HG03196 (cell line): ENCODE measurements around the gene GRID1.
"Not testable (repeated sequence)": the region's sequence is repeated elsewhere in the genome, so short reads cannot be mapped to it uniquely, and the experiment has no call there.

ENCODE experiments used
- ATAC-seq: cut with Tn5 transposase; IDR thresholded peaks from one replicate; pipeline ENCODE4 v1.9.1; 2021; ENCODE audit not compliant: unreplicated experiment

The GRID1 gene

DNA sequence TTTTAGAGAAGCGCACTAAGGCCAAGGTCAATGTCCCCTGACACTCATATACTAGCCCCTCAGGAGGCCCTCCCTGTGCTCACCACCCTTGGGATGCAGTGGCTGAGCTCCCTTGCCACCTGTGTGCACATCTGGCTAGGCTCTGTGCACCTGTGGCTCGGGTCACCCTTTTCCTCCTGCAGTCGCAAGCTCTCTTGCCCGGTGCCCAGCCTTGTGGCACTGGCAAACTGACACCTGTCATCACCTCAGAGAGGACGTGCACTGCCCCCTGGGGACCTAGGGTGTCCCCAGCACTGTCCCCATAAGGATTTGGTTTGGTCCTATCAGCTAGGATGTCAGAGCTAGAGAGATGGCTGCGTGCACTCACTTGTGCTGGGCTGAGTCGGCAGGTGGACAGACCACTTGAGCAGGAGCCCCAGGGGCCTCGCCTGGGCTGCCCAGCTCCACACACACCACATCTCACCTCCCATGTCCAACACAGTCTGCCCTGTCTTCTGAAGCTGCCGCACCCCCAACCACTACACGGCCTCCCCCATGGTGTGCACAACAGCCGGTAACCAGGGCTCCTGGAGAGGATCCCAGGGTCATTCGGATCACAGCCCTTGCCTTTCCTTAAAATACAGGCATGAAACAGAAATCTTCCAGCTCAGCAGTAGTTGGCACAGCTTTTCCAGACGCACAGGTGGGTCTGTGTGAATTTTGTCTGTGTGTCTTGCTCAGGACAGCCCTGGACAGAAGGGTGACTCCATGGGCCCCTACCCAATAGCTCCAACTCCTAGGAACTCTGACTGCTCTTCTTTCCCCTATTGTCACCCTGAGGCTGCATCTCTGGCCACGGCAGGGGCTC lies 111.0 kb downstream of the GRID1 start:
- no peak for ATAC-seq

DNA sequence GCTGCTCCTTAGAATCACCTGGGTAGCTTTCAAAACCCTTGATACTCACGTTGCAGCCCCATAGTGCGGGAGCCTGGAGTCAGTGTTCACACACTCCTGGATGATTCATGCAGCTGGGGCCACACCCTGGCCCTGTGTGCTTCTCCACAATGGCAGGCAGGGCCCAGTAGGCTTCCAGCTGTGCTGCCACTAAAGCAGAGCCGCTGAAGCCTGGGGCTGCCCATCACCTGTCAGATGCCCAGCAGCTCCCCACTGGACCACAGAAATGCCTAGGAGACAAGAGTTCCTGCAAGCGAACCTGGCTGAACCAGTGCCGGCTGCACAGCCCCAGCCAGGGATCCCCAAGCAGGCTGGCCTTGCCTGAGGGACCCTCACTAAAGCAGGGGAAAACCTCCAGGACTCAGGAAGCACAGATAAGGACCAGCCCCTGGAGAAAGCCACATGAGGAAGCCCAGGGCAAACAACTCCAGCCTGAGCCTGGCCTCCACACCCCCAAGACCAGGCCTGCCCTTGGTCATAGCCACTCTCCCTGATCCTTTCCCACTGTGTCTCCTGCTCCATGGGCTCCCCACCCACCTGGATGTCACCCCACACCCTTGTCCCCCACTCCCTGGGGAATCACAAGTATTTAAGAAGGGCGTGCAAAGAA lies 111.9 kb downstream of the GRID1 start:
- no peak for ATAC-seq

DNA sequence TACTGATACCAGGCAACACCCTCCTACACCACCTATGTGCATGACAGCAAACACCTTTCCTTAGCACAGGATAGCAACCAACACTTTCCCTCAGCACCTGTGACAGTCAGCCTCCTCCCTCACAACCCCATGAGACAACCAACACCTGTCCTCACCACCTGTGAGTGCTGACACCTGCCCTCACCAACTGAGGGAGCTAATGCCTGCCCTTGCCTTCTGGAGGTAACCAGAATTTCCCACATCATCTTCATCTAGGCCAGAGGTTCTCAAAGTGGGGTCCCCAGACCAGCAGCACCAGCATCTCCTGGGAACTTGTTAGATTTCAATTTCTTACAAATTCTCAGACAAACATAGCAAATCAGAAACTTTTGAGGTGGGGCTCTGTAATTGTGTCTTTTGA lies 112.5 kb downstream of the GRID1 start:
- no peak for ATAC-seq

GRCh38 chr10:86253091-86254072 lies 113.2 kb downstream of the GRID1 start:
- ATAC-seq: no peak

DNA sequence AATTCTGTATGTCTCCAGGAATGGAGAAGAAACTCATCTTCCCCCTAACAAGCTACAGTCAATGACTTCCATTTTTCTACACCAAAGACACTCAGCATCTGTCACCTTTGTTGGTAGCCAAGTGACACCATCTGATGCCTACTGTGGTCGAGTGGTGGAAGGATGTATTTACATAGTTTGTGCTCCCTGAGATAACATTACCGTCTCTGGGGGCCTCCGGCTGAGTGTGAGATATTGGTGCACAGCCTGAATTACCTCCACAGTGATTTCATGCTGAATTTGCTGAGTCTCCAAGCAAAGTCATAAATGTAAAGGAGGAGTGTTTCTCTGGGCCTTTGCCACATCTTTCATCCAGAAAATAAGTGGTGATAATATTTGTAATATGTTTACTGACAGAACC lies 114.0 kb downstream of the GRID1 start:
- no peak for ATAC-seq

GRCh38 chr10:86252079-86252478 lies 114.5 kb downstream of the GRID1 start:
- ATAC-seq: no peak

DNA sequence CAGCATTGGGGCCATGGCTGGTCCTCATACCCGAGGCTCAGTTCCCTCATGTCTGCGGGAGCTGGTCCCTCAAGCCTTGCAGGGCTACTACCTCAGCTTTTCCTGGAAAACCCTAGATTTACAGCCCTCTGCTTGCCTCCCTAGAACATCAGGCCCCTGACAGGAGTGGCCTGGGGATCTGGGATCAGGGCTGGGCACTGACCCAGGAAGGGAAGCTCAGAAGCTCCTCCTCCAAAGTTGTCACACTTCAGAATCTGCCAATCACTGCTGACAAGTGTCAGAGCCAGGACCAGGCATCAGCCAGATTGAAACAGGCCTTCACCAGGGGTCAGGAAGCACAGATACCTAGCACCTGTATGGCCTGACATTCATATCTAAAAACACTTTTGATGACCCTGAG lies 115.2 kb downstream of the GRID1 start:
- ATAC-seq: no peak

GRCh38 chr10:86250399-86250798 lies 116.2 kb downstream of the GRID1 start:
- no peak for ATAC-seq

- no peak for ATAC-seq
Observed at GRCh38 chr10:86249794-86250193, 116.8 kb downstream of the GRID1 start.

- no peak for ATAC-seq
Observed at GRCh38 chr10:86248062-86248461, 118.5 kb downstream of the GRID1 start.

DNA sequence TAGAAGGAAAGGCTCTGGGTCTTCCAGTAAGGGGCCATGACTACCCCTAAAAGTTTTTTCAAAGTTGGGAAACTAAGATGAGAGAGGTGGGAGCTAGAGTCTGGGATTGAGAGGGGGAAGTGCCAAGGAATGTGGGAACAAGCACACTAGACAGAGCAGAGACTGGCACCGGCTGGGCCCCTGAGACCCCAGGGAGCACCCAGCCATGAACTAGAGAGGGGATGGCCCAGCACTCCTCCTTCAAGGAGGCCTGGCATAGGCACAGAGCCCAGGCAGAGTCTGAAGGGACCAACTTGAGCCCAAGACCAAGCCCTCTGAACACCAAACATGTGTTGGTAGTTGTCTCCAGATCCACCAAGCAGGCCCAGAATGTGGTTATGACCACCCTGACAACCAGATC lies 119.0 kb downstream of the GRID1 start:
- ATAC-seq: no peak

DNA sequence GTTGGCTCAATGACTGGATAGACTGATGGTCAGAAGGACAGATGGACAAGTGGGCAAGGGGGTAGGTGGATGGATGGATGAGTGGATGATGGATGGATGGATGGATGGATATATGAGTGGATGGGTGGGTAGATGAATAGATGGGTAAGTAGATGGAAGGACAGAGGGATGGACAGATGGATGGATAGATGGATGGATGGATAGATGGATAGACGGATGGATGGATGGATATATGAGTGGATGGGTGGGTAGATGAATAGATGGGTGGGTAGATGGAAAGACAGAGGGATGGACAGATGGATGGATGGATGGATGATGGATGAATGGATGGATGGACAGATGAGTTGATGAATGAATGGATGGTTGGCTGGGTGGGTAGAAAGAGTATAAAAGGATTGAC lies 119.5 kb downstream of the GRID1 start:
- ATAC-seq: no peak

DNA sequence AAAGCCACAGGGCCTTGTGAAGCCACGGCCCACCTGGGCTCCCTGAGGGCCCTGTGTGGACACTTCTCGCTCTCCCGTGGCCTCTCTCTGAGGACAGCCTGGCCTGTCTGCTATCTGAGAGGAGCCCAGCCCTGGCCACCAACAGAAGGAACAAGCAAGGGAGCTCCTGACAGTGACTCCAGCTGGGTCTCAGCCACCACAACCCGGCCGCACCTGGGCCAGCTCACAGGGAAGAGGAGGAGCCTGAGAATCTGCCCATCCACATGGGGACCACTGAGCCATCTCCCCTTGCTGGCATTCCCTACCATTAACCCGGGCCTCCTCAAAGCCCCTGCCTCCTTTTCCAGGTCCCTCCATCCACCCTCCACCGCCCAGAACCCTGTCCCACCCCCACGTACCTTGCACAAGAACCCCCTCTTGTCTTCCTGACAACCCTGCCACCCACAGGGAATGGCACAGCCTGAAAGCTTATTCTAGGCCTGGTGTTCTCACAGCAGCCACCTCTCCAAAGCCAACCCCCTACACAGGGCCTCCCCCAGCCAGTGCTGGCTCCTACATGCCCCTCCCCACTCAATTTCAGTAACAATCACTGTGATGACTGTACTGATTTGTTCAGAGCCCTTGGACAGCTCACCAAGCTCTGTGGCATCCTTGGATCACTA lies 120.2 kb downstream of the GRID1 start:
- ATAC-seq: no peak

- ATAC-seq: no peak
Observed at GRCh38 chr10:86245015-86245394, 121.6 kb downstream of the GRID1 start.

- ATAC-seq: no peak
Observed at GRCh38 chr10:86244297-86245014, 122.1 kb downstream of the GRID1 start.

DNA sequence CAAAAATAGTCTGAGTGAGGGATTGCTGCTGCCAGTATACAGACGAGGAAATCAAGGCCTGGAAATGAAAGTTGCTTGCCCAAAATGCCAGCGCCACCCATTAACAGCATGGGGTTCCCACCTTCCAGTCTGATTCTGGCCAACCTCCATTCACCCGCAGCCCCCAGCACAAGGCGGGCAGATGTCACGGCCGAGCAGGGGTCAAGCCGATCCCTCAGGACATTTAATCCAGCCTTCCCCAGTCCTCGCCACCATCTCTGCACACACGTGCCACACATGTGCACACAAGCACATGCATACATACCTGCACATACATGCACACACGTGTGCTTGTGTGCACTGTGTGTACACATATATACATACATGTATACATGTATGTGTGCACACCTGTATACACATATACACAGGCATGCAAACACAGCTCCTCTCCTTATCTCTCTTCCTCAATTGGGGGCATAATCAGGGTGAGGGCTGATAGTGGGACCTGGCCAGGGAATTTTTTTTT lies 122.9 kb downstream of the GRID1 start:
- ATAC-seq: no peak

DNA sequence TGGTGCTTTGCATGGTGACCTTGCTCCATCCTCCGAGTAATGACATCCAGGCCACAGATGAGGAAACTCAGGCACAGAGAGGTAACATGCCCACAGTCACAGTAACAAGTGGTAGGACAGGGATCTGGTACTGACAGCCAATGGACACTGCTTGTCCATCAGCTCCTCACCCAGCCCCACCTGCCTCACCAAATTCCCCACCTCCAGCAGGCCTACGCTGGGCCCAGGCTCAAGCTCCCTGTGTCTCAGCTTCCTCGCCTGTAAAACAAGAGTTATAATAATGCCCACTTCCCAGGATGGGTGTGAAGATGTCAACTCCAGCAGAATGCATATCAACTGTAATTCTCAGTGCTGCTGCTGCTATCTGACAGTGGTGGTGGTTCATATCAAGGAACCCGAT lies 123.8 kb downstream of the GRID1 start:
- ATAC-seq: no peak

- ATAC-seq: not testable (repeated sequence)
Observed at GRCh38 chr10:86238089-86238488, 128.5 kb downstream of the GRID1 start.

DNA sequence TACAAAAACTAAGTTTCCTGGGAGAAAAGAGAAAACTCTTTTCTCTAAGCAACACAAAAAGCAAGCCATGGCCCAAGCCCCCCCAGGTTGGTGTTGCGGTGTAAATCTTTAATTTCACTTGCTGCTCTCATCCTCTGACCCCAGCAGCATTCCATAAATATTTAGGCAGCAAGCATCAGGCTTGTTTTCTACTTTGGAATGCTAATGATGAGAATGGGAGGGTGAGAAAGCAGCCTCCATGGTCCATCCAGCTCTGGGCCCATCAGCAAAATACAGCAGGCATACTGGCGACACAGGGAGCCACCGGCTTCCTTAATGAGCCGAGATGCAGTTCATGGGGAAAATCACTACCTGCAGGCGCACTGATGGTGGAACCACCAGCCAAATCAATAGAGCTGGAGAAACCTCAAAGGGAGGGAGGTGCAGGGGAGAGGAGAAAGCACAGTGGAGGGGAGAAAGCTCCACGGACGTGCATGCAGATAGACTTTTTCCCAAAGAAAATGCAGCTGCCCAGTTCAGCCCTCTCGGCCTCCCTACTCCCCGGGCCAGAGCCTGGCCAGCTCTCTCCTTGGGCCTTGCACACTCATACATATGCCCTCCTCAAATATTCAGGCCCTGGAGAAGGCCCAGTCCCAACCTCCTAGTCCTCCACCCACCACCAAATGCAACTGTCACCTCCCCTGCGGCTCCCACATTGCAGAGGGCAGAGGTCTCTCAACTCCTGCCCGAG lies 131.9 kb downstream of the GRID1 start:
- no peak for ATAC-seq
